ENCODE measurements around the gene COA8.

Gene COA8

DNA sequence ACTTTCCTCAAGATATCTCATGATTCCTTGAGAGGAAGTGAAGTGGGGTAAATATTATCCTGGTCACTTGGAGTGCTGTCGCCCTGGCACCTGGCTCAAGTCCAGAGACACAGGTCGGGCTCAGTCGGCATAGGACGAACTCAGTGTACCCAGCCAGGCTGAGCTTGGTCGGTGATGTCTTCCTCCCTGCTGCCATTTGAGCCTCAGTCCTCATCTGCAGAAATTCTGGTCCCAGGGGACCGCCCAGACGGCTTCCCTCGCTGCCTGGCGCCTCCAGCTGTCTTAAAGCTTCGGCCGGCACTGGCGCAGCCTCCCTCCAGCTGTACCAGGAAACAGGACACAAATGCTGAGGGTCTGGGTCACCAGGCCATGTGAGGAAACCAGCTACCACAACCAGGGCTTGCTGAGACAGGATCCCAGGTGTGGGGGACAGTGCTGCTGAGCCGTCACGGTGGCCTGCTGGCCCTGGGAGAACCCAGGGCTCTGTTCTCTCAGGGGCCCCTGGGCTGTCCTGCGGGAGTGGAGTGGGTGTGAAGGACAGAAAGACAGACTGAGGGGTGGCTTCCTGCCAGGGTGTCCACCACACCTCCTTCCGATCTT is 61.2 kb downstream of the COA8 start:
- DNase-seq (ENCODE audit: low read depth in 2 of 2): no peak

DNA sequence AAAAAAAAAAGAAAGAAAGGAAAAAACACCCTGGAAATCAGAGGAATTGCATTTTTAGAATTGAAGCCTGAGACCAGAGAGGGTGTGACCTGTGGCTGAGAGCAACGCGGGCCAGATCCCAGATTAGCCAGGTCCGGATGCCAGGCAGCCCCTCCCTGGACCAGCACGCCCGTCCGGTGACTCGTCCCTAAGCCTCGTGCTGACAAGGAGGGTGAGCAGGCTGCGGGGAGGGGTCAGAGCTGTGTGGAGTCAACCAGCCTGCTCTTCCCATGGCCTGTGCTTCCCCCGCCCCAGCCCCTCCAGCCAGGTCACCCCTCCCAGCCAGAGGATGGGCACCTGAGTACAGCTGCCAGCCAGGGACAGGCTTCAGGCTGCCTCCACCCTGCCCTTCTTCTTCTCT is 62.1 kb downstream of the COA8 start:
- DNase-seq (ENCODE audit: low read depth in 2 of 2): no peak

DNA sequence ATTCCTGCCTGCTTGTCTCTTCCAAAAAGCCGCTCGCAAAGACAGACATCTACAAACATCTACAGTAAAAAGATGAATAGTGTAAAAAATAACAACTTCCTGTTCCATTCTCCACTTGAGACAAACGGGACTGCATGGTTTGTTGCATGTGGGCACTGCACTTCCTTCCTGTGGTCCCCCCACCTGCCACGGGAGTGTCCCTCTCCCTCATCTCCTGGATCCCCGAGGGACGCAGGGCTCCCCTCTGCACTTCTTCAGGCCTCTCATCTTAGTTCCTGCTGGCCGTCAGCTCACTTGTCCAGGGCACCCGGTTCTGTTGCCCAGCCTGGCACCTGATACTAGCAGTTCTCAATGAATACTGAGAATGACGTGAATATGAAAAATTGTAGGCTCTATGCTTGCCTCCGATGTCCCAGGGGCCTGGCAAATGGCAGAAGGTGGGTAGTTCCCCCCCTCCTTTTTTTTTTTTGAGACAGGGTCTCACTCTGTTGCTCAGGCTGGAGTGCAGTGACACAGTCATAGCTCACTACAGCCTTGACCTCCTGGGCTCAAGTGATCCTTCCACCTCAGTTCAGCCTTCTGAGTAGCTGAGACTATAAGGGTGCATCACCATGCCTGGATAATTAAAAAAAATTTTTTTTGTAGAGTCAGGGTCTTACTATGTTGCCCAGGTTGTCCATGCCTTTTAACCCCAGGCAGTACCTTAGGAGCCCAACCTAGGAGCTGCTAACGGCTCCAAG is 62.8 kb downstream of the COA8 start:
- no peak for DNase-seq (ENCODE audit: low read depth in 2 of 2)

DNA sequence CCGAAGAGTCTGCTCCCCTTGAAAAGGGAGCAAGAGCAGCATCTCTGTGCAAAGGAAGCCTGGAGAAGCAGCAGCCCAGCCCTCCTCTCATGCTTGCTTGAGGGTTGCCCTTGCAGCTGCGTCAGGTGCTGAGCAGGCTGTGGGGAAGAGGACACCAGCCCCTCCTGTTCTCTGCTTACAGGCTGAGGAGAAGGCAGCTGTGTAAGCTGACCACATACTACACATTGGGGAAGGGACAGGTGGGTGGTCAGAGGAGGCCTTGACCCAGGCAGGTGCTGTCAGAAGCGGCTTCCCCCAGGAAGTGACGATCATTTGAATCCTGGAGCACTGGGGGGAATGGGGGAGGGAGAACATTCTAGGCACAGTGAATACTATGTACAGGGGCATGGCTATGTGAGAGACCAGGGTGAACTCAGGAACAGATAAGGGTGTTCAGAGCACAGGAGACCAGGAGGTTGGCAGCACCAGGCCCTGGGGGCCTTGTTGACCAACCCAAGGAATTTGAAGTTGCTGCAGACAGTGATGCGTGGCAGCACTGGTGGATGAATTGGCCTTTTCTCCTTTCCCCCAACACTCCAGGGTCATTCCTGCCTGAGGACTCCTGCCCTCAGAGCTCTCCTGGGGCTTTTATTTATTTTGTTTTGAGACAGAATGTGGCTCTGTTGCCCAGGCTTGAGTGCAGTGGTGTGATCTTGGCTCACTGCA is 63.5 kb downstream of the COA8 start:
- DNase-seq (ENCODE audit: low read depth in 2 of 2): no peak

DNA sequence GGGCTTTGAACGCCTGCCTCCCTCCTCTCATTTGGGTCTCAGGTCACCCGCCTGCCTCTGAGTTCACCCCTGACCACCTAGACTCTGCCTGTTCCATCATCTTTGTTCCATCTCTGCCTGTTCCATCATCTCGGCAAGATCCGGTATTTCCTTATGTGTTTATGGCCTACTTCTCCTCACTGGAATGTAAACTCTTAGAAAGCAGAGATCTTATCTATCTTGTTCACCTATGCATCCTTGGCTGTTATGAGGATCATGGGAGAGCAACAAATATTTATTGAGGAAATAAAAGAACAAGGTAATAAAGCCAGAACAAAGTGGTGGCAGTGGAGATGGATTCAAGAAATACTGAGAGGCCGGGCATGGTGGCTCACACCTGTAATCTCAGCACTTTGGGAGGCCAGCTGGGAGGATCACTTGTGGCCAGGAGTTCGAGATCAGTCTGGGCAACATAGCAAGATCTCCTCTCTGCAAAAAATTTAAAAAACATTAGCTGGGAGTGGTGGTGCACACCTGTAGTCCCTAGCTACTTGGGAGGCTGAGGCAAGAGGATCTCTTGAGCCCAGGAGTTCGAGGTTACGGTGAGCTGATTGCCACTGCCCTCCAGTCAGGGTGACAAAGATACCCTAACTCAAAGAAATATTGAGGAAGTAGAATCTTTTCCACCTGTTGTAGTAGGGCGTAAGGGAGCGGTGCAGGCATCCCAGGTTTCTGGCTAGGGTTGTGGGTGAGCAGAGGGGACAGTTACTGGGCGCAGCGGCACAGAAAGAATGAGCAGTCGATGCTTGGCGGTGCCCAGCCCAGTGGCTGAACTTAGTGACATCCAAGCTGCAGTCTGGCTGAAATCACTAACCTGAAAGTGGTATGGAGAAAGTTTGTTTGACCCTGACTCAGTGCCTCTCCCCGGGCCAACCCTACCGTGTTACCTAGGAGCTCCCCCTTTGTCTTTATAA is 64.6 kb downstream of the COA8 start:
- no peak for DNase-seq (ENCODE audit: low read depth in 2 of 2)

DNA sequence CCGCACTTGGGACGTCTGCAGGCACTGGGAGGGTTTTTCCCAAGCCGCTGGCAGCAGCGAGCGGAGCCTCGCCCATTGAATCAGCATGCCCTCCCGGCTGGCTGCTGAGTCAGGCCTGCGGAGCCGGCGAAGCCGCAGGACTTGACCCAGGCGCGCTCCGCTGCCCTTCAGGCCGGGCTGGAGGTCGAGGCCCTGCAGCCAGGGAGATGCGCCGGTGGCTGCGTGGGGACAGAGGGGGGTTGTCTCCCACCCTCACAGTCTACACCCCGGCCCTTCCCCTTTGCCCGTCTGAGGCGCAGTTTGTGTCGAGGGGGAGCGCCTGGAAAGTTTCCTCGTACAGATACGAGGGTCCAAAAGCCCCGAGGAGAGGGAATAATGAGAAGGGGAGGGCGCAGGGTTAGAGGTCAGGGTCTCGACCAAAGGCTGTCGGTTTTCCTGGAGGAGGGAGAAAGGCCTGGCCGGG is 65.5 kb downstream of the COA8 start:
- DNase-seq (ENCODE audit: low read depth in 2 of 2): no peak

DNA sequence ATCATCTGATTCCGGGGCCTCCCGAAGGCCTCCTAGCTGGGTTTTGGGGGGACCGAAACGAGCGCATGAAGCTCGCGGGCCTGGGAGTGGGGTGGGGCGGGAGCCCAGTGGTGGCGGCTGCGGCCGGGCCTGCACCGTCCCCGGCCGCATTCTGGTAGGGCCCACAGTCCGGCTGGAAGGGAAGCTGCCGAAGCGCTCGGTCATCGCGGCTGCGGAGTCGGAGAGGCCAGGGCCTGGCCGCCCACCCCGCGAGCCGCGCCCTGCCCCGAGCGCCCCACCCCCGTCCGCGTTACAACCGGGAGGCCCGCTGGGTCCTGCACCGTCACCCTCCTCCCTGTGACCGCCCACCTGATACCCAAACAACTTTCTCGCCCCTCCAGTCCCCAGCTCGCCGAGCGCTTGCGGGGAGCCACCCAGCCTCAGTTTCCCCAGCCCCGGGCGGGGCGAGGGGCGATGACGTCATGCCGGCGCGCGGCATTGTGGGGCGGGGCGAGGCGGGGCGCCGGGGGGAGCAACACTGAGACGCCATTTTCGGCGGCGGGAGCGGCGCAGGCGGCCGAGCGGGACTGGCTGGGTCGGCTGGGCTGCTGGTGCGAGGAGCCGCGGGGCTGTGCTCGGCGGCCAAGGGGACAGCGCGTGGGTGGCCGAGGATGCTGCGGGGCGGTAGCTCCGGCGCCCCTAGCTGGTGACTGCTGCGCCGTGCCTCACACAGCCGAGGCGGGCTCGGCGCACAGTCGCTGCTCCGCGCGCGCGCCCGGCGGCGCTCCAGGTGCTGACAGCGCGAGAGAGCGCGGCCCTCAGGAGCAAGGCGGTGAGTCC is 66.1 kb downstream of the COA8 start, which contains the start of gene KLC1:
KLC1 (plus strand) TSS at position 528 of the 819 bp plus-strand sequence. CDS start 25,354 bp downstream, outside the sequence.
- peak; percentile 66 to 79 for DNase-seq (ENCODE audit: low read depth in 2 of 2)

DNA sequence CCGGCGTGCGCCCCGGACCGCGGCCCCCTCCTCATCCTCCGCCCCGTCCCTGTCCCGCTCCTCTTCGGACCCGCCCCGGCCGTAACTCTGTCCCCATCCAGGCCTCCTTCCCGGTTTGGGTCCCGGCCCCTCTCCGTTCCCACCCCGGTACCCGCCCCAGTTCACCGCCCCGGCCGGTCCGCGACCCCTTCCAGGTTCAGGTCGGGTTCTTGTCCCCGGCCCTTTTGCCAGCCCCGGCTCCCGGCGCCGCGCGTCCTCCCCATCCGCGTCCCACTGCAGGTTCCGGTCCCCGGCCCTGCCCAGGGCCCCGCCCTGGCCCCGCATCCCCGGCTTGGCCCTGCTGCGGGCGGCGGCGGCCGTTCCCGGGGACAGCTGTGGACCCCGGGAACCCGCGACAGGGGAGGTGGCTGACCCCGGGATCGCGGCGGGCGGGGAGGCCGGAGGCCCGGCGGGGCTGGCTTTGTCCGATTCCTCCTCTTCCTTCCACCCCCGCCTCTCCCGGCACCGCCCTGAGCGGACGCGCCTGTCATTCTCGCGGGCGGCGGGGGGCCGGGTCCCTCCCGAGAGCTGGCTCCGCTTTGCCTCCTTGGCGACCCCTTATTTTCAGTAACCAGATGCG is 66.9 kb downstream of the COA8 start:
- peak in 1 of 2 donors; percentile 39 for DNase-seq (ENCODE audit: low read depth in 2 of 2)

DNA sequence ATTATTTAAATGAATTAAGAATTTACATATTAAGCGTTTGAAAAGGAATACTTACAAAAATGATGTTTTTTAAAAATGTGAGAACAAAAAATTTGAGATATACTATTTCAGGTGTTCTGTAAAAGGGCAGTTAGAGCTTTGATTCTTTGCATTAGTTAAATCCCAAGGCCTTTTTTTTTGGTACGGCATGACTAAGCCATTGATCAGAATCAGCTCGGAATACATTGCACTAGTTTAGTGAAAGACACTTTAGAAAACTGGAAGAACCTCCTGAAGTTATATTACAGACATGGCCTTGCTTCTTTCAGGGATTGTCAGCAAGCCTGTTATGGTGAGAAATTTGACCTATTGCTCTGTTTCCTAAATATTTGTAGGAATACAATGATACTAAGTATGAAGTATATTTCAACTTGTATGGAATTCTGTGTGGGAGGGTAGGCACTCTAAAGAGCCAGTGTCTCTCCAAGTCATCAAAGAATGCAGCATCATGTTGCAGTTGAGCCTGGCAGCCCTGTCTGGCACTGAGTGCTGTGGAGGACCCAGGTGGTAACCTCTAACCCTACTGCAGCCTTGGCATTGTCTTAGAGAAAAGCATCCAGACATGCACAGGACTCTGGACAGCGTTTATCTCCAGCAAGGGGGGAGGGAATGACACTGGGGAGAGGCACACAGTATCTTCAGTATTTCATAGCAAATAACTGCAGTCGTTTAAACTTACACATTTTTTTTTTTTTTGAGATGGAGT is 67.8 kb downstream of the COA8 start:
- DNase-seq (ENCODE audit: low read depth in 2 of 2): no peak

DNA sequence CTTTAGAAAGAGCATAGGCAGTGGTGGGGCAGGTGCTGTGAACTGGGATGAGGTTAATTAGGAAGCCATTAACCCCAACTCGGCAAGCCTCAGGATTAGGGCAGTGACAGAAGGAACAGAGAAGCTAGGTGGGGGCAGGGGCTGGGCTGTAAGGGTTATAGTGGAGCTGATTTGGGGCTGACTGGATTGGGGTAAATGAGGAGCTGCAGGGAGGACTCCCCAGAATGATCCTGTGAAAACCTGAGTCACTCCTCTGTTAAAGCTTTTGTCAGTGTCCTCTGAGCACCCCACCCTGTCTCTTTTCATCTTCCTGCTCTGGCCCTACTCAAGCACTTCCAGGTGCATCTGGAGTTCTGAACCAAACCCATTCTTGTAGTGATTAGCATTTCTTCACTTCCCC is 70.6 kb downstream of the COA8 start:
- DNase-seq (ENCODE audit: low read depth in 2 of 2): no peak

DNA sequence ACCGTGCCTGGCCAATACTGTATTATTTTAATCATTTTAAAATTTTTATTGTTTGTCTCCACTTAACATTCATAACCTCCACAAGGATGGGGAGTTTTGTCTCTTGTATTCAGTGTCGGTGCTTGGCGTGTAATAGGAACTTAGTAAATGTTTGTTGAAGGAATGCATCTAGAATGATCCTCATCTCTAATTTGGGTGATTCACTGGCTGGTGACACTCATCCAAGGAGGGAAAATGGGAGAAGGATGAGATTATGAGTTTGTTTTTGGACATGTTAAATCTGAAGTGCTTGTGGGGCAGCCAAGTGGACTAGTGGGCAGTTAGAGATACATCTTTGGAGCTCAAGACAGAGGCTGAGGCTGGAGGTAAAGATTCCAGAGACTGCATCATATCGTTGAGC is 71.4 kb downstream of the COA8 start:
- no peak for DNase-seq (ENCODE audit: low read depth in 2 of 2)

DNA sequence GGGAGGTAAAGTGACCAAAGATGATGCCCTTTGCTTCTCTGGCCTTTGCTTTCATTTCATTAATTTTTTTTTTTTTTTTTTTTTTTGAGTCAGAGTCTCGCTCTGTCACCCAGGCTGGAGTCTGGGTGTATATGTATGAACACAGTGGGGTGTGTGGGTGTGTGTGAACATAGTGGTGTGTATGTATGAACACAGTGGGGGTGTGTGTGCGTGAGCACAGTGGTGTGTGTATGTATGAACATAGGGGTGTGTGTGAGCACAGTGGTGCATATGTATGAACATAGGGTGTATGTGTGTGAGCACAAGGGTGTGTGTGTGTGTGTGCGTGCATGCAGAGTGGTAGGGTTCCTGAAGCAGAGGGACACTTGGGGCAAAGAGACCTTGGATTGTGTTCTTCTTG is 75.8 kb downstream of the COA8 start:
- no peak for DNase-seq (ENCODE audit: low read depth in 2 of 2)

Measured in stimulated activated CD4-positive, alpha-beta T cell treated with anti-CD3 and anti-CD28 coated beads, Interleukin-15, amount 100 ng/mL, for 48 hours (primary cell).